Caki2 (cell line): ENCODE data around the gene FZD7. TPM values are rescaled to one million over a fixed set of nuclear protein-coding genes. Genes with fewer than 3 reads are reported as not detected.

Source experiments
- total RNA-seq: library from RNA; depleted of rRNA; stranded (reverse); fragments of >200 nt; shearing (Covaris generic); gene quantifications from 2 replicates; pipeline ENCODE4 v1.2.3, GENCODE V29; 2014; ENCODE audit warnings: low replicate concordance; rRNA removed

FZD7 gene
- total RNA-seq, 1 experiment from 2014 or later, result 83.2 TPM

Other genes starting within 250 kb of the FZD7 start
- 0.12 and 0.27 TPM in 2 replicates for gene CDK15, start 227.3 kb upstream of the FZD7 start, total RNA-seq
- gene KIAA2012, start 39.4 kb downstream of the FZD7 start, total RNA-seq, result not detected in 2 replicates
- gene SUMO1, start 204.7 kb downstream of the FZD7 start, total RNA-seq, result 256 and 266 TPM in 2 replicates
- gene NOP58, start 231.9 kb downstream of the FZD7 start, total RNA-seq, result 34.1 and 50.4 TPM in 2 replicates